Left ventricle myocardium superior (tissue), 1 donor: ENCODE data around the gene PSAT1. TPM values are rescaled to one million over a fixed set of nuclear protein-coding genes. Genes with fewer than 3 reads are reported as not detected.

Experiments
- ATAC-seq: fragments of 200-7000 bp; cut with Tn5 transposase; one replicate; pipeline ENCODE4 v1.9.1; 2020; ENCODE audit warnings: mild to moderate bottlenecking, moderate library complexity
- DNase-seq: peaks from one replicate; pipeline ENCODE4 v3.0.0-alpha.2; 2020
- intact Hi-C: fragments of 100-400 bp; cut with micrococcal nuclease; formaldehyde crosslinking; loops from one replicate; pipeline ENCODE4 v1.11.0; 2022
- total RNA-seq: library from RNA; stranded (reverse); fragmentation: NEBNext Ultra II Directional; extraction: Animal tissue kit (Norgen Biotek cat#: 25700); gene quantifications from one replicate; pipeline ENCODE4 v1.2.1, GENCODE V29; 2021
- donor health status: DM: no; HTN: yes; CAD: no; lungs with severe emphysema.

The PSAT1 gene
- total RNA-seq, 1 donor from 2014 or later = 0.79 TPM

DNA sequence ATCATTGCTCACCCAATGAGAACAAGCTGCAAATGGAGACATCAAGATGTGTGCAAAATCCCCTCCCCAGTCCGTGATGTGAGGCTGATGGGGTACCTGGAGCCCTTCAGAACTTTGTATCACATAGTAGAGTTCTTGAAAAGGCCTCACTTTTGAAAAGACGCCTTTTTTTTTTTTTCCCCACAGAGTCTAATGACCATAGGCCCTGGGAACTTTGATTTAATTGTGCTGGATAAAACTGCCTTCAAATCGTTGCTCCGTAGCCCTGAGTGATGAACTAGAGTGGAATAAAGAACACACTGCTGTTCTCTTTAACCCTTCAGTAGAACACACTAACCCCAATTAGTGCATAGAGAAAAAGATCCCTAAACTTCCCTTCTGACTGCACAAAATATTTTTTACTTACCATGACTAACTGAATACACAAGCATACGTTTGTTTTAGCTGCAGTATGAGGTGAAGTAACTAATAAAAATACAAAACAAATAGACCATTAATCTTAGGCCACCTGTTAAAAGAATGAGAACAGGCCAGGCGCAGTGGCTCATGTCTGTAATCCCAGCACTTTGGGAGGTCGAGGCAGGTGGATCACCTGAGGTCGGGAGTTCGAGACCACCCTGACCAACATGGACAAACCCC lies 15.1 kb downstream of the PSAT1 start:
- intact Hi-C loops = no loop called here
- no peak for ATAC-seq
- DNase-seq = no peak

DNA sequence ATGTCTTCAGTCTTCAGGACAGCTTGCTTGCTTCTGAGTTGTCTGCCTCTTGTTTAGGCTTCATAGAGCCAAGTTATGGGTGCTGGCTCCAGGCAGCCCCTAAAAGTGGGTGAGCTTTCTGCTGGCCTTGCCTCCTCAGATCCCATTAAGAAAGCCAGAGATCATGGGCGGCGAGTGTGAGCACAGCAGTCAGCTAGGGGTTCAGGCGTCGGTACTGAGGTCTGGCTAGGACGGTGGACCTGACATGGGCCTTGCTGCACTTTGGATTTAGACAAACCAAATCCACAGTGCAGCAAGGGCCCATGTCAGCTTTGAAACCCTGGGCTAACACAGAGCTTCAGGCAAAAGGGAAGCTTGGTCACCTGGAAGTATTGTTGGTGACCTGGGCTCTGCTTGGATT lies 17.6 kb downstream of the PSAT1 start:
- ATAC-seq (no peak), DNase-seq (no peak)
- intact Hi-C loops = no loop called here

DNA sequence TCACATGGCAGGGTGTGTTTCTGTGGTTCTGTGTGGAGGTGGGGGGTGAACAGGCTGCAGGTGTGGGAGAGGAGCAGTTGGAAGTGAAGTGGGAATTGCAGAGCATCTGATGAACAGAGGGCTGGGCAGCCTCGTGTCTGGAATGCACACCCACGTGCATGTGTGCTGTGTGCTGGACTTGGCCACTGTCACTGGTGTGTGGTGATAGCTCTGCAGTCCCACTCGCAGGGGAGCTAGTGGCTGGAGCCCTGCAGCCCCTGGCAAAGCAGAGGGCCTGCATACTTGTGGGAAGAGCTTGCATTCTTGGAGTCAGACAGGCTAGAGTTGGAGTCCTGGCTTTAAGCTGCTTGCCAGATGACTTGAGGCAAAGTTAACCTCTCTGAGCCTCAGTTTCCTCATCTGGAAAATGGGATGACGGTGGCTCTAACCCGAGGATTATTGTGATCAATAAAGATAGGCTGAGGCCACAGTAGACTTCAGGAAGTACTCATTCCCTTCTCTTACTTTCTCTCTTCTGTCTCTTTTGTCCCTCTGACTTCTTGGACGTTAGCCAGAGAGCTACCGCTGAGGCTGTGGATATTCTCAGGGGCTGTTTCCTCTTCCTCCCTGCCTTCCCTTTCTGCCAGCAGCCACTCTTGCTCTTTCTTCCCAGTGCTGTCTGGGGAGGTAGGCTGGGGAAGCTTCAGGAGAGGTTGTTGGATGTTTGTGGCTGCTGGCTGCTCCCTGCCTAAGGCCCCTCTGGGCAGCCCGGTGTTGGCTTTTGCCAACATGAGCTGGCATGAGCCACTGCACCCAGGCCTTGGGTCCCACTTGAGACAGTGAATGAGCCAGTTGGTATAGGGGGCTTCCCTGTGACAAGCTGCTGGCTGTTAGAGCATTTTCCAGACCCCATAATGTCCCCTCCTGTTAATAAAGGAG lies 18.3 kb downstream of the PSAT1 start:
- ATAC-seq = no peak
- intact Hi-C loops = no loop called here
- DNase-seq = no peak

DNA sequence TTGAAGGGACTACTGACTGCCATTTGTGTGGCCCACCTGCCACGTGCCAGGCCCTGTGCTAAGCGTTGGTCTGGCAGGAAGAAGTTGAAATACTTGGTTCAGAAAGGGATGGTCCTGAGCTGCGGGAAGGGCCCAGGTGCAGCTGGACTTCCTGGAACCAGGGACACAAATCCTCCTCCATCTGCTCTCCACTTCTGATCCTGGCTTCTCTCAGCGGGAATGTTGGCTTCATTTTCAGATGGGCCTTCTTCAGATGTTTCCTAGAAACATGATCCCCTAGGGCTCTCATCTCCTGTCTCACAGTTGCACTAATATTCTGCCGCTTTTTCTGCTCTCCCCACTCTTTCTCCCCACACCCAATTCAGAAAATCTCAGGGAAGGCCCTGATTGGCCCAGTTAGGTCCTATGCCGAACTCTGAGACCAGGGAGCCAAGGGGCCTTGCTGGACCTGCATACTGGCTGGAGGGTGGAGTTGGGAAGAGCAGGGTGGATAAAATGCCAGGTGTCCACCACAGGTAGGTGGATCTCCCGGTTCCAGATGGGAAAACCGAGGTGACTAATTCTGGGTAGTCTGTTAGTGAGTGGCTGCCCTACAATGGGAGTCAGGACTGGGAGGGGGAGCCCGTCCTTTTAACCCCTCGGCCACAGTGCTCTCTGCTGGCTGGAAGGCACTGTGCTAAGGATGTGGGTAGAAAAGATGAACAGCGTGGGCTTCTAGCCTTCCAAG lies 19.4 kb downstream of the PSAT1 start:
- intact Hi-C loops = no loop called here
- no peak for ATAC-seq
- DNase-seq = no peak

DNA sequence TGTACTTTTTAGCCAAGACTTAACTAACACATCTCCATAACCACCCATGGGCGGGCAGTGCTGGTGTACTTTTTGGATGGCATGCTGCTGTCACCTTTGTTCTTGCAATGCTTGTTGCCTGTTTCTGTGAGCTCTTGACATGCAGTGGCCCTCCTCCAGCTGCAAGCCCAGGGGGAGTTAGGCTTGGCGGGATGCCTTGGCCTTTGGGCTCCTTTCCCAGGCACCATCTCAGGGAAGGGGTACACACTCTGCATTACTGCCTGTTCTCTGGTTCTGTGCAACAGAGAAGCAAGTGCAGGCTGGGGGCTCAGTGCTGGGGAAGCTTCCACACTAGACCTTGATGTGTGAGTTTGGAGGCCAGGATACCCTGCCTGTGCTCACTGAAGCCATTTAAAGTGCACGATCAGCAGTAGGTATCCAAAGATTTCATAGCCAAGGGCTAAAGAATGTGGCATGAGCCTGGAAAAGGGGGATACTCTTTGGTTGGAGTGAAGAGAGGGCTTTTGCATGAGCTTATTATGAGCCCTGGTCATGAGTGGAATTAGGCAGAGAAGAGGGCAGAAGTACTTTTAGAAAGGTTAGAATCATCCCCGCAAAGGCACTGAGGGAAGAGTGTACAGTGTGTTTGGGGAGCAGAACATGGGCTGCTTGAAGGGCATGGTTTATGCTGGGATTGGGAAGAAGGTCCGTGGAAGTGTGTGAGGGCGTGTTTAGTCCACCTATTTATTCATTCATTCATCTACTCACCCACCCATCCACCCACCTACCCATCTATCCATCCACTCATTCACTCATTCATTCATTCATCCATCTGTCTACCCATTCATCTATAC lies 22.5 kb downstream of the PSAT1 start:
- ATAC-seq (no peak), DNase-seq (no peak)
- intact Hi-C loops = no loop called here

DNA sequence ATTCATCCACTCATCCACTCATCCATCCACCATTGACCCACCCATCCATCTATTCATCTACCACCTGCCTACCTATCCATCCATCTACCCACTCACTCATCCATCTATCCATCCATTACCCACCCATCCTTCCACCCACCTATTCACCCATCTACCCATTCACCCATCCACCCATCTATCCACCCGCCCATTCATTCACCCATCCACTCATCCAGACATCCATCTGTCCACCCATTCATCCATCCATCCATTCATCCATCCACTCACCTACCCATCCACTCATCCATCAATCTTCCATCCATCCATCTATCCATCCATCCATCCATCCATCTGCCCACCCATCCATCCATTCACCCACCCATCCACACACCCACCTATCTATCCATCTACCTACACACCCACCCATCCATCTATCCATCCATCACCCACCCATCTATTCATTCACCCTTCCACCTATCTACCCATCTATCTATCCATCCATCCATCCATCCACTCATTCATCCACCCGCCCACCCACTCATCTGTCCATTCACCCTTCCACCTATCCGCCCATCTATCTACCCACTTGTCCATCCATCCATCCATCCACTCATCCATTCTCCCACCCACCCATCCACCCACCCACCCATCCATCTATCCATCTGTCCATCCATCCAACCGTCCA lies 23.2 kb downstream of the PSAT1 start:
- no peak for ATAC-seq
- intact Hi-C loops = no loop called here
- DNase-seq = no peak

DNA sequence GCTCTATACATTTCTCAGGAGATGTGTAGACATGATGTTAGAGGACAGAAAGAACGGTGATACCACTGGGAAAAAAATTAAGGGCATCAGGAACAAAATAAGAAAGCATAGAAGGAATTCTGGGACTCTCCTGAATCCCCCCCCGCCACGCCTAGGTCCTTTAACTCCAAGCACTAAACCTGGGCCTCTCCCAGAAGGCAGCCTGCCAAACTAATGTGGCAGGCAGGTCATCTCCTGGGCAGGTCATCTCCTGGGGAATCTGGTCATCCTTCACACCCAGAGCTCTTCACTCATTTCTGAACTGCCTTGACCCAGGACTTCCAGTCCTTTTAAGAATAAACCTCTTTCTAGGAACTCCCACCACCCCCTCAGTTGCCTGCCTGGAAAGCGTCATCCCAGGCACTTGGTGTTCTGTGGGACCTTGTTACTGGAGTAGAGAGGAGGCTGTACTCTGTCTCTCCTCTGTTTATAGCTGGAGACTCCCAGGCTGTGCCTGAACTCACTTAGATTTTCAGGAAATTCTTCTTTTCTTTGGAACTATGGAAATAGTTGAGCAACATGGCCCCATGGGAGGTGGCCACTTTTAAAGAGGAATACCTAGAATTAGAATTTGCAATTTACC lies 24.1 kb downstream of the PSAT1 start:
- intact Hi-C loops = no loop called here
- DNase-seq (no peak), ATAC-seq (peak; percentile 56)

DNA sequence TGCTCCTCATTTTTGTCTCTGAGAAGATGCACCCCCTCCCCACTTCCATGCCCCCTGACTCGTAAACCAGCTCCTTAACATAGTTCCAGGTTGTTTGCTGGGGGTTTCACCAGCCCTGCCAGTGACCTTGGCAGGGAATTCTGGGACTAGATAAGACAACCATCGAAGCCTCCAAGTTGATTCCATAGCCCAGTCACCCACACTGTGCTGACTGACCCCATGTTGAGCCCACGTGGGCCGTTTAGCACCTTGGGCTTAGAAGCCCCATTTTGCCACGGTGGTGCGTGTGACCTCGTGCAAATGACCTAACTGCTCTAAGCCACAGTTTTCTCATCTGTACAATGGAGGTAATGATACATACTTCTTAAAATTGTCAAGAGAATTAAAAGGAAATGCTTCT lies 24.6 kb downstream of the PSAT1 start:
- no peak for ATAC-seq
- intact Hi-C loops = no loop called here
- no peak for DNase-seq

DNA sequence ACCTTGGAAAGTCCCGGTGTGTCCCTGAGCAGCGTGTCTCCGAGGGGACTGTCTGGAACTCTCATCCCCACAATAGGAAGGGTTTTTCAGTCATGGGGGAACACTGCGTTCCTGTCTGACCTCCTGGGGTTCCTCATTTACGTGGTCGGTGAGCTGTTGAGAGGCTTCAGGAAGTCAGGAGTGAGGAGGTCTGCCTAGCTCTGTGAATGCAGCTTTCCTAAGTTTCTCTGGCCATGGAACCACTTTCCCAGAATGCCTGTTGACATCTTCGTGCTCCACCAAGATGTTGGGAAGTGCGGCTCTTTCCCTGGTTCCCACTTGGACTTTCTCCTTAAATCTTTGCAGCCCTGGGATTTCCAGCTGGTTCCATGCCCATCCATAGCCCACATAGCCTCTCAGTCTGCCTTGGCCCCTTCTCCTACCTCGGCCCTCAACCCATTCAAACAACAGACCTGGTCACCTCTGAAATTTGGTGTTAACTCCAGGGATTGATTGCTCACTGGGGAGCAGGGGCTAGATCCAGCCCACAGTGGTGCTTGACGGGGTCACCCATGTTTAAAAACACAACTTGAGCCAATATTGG lies 27.2 kb downstream of the PSAT1 start:
- intact Hi-C loops = no loop called here
- ATAC-seq (no peak), DNase-seq (no peak)

DNA sequence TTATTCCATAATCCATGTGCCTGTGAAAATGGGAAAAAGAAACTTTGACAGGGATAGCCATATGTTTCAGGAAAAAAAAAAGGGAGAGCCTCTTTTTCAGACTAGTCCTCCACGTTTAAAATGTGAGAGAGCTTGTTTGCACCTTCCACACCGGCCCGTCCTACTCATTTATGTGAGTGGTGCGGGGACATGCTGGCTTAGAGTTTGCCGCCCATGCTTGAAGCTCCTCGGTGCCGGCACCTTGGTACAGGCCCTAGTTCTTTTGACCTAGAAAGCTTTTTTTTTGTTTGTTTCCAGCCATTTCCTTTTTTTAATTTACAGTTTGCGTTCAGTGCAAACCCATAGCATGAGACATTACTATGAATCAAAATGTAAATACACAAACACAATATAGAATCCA lies 27.8 kb downstream of the PSAT1 start:
- intact Hi-C loops = no loop called here
- no peak for ATAC-seq
- DNase-seq = no peak

DNA sequence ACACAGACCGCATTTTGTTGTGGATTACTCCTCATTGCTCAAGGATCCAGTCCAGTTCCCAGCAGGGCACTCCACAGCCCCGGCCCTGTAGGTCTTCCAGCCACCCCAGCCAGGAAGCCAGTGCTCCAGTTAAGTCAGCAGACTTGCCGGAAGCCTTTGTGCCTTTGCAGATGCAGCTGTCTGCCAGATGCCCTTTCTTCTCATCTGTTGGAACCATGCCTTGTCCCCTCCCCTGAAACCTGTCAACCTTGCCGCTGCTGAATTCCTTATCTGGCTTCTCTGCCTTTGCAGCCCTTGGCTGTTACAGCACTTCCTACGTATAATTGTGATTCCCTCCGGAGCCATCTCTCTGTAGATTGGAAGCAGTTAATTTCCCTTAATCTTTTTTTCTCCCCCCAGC lies 28.4 kb downstream of the PSAT1 start:
- DNase-seq = no peak

DNA sequence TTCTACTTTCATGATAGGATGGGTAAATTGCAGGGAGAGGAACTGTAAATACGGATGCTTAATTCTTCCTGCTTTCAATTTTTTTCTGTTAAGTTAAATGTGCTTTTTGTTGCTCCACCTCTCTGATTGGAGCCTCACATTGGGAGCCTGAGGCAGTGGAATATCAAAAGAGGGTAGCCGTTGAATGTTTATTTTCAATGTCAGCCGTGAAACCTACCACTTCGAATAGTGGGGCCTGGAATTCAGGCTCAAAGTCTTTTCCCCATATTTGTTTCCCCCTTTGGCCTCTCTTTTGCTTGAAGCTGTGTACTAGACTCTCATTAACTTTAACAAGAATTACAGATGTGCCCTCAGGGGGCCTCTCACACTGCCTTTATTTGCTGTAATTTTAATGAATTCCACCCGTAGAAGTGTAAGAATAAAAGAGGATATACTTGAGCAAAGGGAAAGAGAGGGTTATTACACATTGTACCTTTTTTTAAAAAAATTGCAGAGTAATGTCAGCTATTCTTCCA lies 29.0 kb downstream of the PSAT1 start:
- ATAC-seq (no peak), DNase-seq (no peak)
- intact Hi-C loops = no loop called here

More for the DNA sequence above, 28.4 kb downstream of the PSAT1 start:
- intact Hi-C loops = no loop called here
- ATAC-seq = peak; percentile 51

DNA sequence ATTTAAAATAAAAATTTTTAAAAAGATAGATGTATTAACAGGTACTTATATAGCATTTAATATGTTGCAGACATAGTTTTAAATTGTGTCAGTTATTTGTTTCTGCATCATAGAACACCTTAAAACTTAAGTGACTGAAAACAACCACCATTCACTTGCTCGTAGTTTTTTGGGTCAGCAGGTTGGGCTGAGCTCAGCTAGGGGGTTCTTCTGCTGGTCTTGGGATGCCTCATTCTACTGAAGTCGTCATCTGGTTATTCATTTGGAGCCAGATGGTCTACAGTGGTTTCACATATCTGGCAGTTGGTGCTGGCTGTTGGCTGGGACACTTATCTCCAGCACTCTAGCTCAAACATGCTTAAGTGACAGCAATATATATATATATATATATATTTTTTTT lies 29.6 kb downstream of the PSAT1 start:
- DNase-seq = no peak
- intact Hi-C loops = no loop called here
- ATAC-seq = no peak

DNA sequence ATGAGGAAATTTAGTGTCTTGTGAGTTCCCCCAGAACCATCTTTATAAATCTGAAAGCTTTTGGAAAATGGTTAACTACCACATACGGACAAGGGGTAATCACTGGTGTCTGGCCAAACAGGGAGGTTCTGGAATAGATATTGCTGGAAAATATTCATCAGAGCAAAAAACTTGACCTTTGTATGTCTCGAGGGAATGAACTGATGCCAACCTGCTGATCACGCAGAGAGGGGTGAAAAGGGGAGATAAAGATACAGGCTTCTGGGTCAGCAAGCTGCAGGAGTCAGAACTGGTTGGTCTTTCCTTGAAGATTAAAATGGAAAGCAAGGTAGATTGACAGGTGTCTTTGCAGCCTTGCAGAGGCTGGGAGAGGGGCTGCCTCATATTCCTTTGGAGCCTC lies 35.5 kb downstream of the PSAT1 start:
- no peak for ATAC-seq
- intact Hi-C loops = no loop called here
- no peak for DNase-seq

DNA sequence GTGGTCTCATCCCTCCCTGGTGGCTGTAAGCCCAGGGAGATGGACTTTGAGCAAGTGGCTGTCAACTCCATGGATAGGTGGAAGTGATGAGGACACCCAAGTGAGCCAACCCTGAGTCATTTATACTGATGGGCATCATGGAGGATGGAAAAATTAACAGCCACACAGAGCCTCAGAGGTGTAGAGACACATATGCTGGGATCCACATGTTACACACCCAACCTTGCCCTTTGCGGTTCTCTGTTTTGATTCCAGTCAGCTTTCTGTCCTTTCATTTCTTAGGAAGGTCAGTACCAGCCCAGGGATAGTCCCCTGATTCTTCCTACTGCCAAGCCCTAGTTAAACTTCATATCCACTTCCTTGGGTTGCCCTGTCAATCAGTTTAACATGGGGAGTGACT lies 51.9 kb downstream of the PSAT1 start:
- no peak for DNase-seq
- intact Hi-C loops = no loop called here
- ATAC-seq = no peak

DNA sequence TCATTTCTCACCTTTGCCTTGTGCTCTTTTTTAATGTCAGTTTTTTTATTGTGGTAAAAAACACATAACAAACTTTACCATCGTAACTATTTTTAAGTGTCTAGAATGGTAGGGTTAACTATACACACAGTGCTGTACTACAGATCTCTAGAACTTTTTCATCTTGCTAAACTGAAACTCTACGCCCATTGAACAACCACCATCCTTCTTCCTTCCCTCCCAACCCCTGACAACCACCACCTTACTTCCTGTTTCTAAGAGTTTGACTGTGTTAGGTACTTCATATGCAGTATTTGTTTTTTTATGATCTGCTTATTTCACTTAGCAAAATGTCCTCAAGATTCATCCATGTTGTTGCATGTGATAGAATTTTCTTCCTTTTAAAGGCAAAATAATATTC lies 54.9 kb downstream of the PSAT1 start:
- no peak for ATAC-seq
- intact Hi-C loops = no loop called here

DNA sequence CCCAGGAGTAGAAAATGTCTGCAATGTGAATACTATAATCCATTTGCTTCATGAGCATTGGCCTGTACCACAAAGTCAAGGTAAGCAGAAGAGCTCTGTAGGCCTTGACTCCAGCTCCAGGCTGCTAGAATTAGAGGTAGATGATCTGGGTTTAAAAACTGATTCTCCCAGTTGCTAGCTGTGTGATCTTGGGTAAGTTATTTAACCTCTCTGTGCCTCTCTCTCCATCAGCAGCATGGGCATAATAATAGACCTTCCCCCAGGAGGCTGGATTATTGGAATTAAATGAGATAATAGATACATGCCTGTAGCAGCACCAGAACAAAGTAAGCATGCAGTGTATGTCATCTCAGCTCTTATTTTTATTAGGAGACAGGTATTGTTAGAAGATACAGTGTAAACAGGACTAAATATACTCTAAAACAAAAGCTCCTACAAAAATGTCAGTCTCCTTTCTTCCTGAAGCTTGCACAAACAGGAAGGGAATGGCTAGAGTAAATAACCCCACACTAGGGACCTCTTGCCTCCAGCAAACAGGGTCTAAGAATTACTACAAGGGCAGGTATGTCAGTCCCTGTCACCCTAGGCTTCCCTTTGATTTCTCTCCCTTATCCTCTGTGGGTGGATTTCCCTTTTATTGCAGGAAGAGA lies 57.5 kb downstream of the PSAT1 start:
- no peak for ATAC-seq
- intact Hi-C loops = no loop called here
- DNase-seq = no peak

More for the DNA sequence above, 54.9 kb downstream of the PSAT1 start:
- no peak for DNase-seq
